ENCODE results near the gene ZC3H4. TPM values are rescaled to one million over a fixed set of nuclear protein-coding genes. Genes with fewer than 3 reads are reported as not detected.
A peak's percentile ranks its signal among the peaks of the same experiment; 100 is the strongest.

ZC3H4 gene
- total RNA-seq, 1 donor from 2014 or later, result 22.1 TPM

GRCh38 chr19:47125669-47125938, 12.0 kb upstream of the ZC3H4 start:
- H3K4me1 ChIP-seq, result no peaks in the 10 kb centered on the region
- TF ChIP-seq, protein P1, sequence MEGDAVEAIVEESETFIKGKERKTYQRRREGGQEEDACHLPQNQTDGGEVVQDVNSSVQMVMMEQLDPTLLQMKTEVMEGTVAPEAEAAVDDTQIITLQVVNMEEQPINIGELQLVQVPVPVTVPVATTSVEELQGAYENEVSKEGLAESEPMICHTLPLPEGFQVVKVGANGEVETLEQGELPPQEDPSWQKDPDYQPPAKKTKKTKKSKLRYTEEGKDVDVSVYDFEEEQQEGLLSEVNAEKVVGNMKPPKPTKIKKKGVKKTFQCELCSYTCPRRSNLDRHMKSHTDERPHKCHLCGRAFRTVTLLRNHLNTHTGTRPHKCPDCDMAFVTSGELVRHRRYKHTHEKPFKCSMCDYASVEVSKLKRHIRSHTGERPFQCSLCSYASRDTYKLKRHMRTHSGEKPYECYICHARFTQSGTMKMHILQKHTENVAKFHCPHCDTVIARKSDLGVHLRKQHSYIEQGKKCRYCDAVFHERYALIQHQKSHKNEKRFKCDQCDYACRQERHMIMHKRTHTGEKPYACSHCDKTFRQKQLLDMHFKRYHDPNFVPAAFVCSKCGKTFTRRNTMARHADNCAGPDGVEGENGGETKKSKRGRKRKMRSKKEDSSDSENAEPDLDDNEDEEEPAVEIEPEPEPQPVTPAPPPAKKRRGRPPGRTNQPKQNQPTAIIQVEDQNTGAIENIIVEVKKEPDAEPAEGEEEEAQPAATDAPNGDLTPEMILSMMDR (IDR thresholded peaks at IDR 0.05; ENCODE audit: borderline replicate concordance), result no peak
- no peaks in the 10 kb centered on the region for H3K9me3 ChIP-seq (replicated peaks)
- H3K27me3 ChIP-seq (ENCODE audit: low read depth), result no peaks in the 10 kb centered on the region
- DNase-seq, result no peak
- H3K4me3 ChIP-seq, result no peak overlapping the region
- no peaks in the 10 kb centered on the region for H3K36me3 ChIP-seq
- H3K27ac ChIP-seq (replicated peaks), result no peak overlapping the region
- intact Hi-C loops (cut with micrococcal nuclease), result no loop called here

GRCh38 chr19:47124937-47125668, 11.5 kb upstream of the ZC3H4 start:
- intact Hi-C loops (cut with micrococcal nuclease), result loop anchor here (5.0 kb wide), 1 partner anchor 48 kb away; no protein-coding TSS in a partner anchor
- TF ChIP-seq, protein P1 (IDR thresholded peaks at IDR 0.05; ENCODE audit: borderline replicate concordance), result peak; percentile 75
- H3K4me1 ChIP-seq, result no peaks in the 10 kb centered on the region
- no peaks in the 10 kb centered on the region for H3K36me3 ChIP-seq
- no peaks in the 10 kb centered on the region for H3K9me3 ChIP-seq (replicated peaks)
- no peaks in the 10 kb centered on the region for H3K27me3 ChIP-seq (ENCODE audit: low read depth)
- no peak overlapping the region for H3K4me3 ChIP-seq
- no peak overlapping the region for H3K27ac ChIP-seq (replicated peaks)
- no peak for DNase-seq

DNA sequence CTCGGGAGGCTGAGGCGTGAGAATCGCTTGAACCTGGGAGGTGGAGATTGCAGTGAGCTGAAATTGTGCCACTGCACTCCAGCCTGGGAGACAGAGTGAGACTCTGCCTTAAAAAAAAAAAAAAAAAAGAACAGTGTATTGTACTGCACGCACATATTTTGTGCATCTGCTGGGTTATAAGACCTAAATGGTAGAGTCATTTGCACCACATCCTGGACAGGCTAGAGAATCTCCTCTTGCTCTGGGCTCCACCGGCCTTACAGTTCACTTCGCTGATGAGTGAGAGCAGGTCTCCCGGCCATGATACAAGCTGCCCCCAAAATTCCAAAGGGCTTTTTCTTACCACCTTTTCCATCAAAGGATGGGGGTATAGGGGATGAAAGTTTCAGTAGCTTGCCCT, 9.8 kb upstream of the ZC3H4 start:
- H3K27ac ChIP-seq (replicated peaks), result no peak overlapping the region
- no peak for DNase-seq
- intact Hi-C loops (cut with micrococcal nuclease), result loop anchor here (5.0 kb wide), 1 partner anchor 46 kb away; no protein-coding TSS in a partner anchor
- no peak overlapping the region for H3K4me3 ChIP-seq
- no peaks in the 10 kb centered on the region for H3K27me3 ChIP-seq (ENCODE audit: low read depth)
- no peaks in the 10 kb centered on the region for H3K9me3 ChIP-seq (replicated peaks)
- no peaks in the 10 kb centered on the region for H3K36me3 ChIP-seq
- TF ChIP-seq, protein P1 (IDR thresholded peaks at IDR 0.05; ENCODE audit: borderline replicate concordance), result no peak
- H3K4me1 ChIP-seq, result no peaks in the 10 kb centered on the region

- Histone ChIP-seq H3K27ac (replicated peaks) (no peak overlapping the region), H3K36me3 (no peaks in the 10 kb centered on the region), H3K4me1 (no peaks in the 10 kb centered on the region), H3K27me3 (ENCODE audit: low read depth) (no peaks in the 10 kb centered on the region), H3K9me3 (replicated peaks) (no peaks in the 10 kb centered on the region), H3K4me3 (no peak overlapping the region)
- TF ChIP-seq, protein P1 (IDR thresholded peaks at IDR 0.05; ENCODE audit: borderline replicate concordance), result no peak
- no peak for DNase-seq
- intact Hi-C loops (cut with micrococcal nuclease), result loop anchor here (5.0 kb wide), 1 partner anchor 45 kb away; no protein-coding TSS in a partner anchor
These were observed 9.1 kb upstream of the ZC3H4 start for GRCh38 chr19:47122359-47123335.

DNA sequence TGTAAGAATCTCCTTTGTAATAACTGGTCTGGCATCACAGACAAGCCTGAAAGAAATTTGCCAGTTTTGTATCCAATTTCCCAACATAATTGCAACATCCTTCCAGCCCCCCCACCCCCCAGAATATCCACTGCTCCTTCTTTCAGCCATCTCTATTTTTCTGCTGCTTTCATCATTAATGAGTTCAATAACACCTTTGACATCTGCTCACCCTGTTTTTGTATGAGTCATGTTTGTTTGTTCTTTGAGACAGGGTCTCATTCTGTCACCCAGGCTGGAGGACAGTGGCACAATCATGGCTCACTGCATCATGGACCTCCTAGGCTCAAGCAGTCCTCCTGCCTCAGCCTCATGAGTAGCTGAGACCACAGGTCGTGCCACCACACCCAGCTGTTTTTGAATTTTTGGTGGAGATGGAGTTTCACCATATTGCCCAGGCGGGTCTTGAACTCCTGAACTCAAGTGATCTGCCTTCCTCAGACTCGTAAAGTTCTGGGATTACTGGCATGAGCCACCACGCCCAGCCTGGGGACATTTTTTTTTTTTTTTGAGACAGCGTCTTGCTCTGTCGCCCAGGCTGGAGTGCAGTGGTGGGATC, 7.0 kb upstream of the ZC3H4 start:
- no peaks in the 10 kb centered on the region for H3K4me1 ChIP-seq
- intact Hi-C loops (cut with micrococcal nuclease), result loop anchor here (5.0 kb wide), 1 partner anchor 43 kb away; no protein-coding TSS in a partner anchor
- H3K27ac ChIP-seq (replicated peaks), result no peak overlapping the region
- H3K9me3 ChIP-seq (replicated peaks), result no peaks in the 10 kb centered on the region
- TF ChIP-seq, protein P1 (IDR thresholded peaks at IDR 0.05; ENCODE audit: borderline replicate concordance), result no peak
- DNase-seq, result no peak
- H3K36me3 ChIP-seq, result no peaks in the 10 kb centered on the region
- H3K27me3 ChIP-seq (ENCODE audit: low read depth), result no peaks in the 10 kb centered on the region
- H3K4me3 ChIP-seq, result no peak overlapping the region

All from left ventricle myocardium inferior (tissue), 1 donor.